ENCODE measurements around the gene SEMA6A. TPM values are rescaled to one million over a fixed set of nuclear protein-coding genes. Genes with fewer than 3 reads are reported as not detected.

SEMA6A gene
- total RNA-seq, 2 experiments from 2014 or later, result 0.10 to 0.14 TPM

- intact Hi-C loops (cut with micrococcal nuclease), result no loop called here
- Mint-ChIP-seq H3K4me3 (no peak overlapping the region), H3K9me3 (no peaks in the 10 kb centered on the region), H3K36me3 (ENCODE audit: low read depth) (peaks cover 28% of the 10 kb centered on the region), H3K27ac (no peak overlapping the region), H3K4me1 (ENCODE audit: low read depth) (no peaks in the 10 kb centered on the region), H3K27me3 (ENCODE audit: low read depth) (no peaks in the 10 kb centered on the region)
- no peak for DNase-seq
- CTCF ChIA-PET, result interaction anchor here (0.6 to 0.7 kb wide), 2 partner anchors 100 to 452 kb away, joined by 3 read pairs; no protein-coding TSS in a partner anchor
Measured at GRCh38 chr5:116442095-116442534, 132.5 kb downstream of the SEMA6A start.

DNA sequence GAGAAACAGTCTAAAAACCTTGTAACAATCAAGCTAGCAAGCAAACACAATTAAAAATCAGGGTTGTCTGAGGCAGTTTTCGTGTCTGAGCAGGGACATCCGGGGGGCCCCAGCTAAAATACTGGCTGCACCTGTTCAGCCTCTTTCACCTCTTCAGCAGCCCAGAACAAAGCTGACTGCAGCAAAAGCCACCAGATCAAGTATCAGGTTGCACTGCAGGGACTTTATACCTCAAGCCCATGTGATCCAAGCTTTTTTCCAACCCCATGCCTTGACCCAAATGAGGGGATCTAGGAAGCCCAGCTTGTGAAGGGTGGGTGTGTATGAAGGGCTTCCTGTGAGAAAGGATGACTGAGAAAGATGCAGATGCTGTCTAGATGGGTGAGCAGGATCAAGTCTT is 133.4 kb downstream of the SEMA6A start:
- Mint-ChIP-seq H3K4me3 (no peak overlapping the region), H3K27ac (no peak overlapping the region), H3K27me3 (ENCODE audit: low read depth) (no peaks in the 10 kb centered on the region), H3K4me1 (ENCODE audit: low read depth) (no peaks in the 10 kb centered on the region), H3K9me3 (no peaks in the 10 kb centered on the region), H3K36me3 (ENCODE audit: low read depth) (peaks cover 21% of the 10 kb centered on the region)
- CTCF ChIA-PET, result no interaction called here
- no peak for DNase-seq
- intact Hi-C loops (cut with micrococcal nuclease), result no loop called here

DNA sequence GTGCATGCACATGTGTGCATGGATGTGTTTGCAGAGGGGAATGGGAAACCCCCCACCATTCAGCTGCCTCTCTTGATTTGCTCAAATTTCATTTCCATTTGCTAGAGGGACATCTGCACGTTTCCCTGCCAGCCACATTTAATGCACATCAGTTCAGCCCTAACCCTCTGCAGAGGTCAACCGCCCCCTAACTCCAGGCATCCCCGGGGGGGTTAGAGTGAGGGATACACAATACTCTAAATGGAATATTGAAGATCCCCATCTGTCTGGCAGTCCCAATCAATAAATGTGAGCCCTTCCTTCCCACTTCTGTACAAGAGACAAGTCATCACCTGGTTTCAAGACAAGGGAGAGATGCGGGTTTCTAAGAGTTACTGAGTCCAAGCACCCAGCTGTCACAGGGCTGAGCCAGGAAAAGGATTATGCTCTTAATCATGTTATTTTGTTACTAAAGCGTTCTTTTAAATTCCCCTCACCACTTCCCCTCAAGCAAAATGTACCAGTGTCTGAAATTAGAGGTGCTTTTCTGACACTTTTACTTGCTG is 134.1 kb downstream of the SEMA6A start:
- no peaks in the 10 kb centered on the region for H3K27me3 Mint-ChIP-seq (ENCODE audit: low read depth)
- H3K4me1 Mint-ChIP-seq (ENCODE audit: low read depth), result no peaks in the 10 kb centered on the region
- no peak overlapping the region for H3K27ac Mint-ChIP-seq
- DNase-seq, result no peak
- no peak overlapping the region for H3K4me3 Mint-ChIP-seq
- no peaks in the 10 kb centered on the region for H3K9me3 Mint-ChIP-seq
- intact Hi-C loops (cut with micrococcal nuclease), result no loop called here
- CTCF ChIA-PET, result no interaction called here
- H3K36me3 Mint-ChIP-seq (ENCODE audit: low read depth), result peaks cover 18% of the 10 kb centered on the region

- Mint-ChIP-seq H3K9me3 (no peaks in the 10 kb centered on the region), H3K27me3 (ENCODE audit: low read depth) (no peaks in the 10 kb centered on the region), H3K4me1 (ENCODE audit: low read depth) (no peaks in the 10 kb centered on the region), H3K36me3 (ENCODE audit: low read depth) (peaks cover 16% of the 10 kb centered on the region), H3K4me3 (no peak overlapping the region), H3K27ac (no peak overlapping the region)
- CTCF ChIA-PET, result no interaction called here
- DNase-seq, result no peak
- intact Hi-C loops (cut with micrococcal nuclease), result no loop called here
Measured at GRCh38 chr5:116439905-116440304, 134.7 kb downstream of the SEMA6A start.

GRCh38 chr5:116438979-116439554 is 135.6 kb downstream of the SEMA6A start:
- CTCF ChIA-PET, result no interaction called here
- no peak overlapping the region for H3K27ac Mint-ChIP-seq
- intact Hi-C loops (cut with micrococcal nuclease), result no loop called here
- H3K4me3 Mint-ChIP-seq, result no peak overlapping the region
- no peak for DNase-seq
- no peaks in the 10 kb centered on the region for H3K4me1 Mint-ChIP-seq (ENCODE audit: low read depth)
- no peaks in the 10 kb centered on the region for H3K9me3 Mint-ChIP-seq
- H3K27me3 Mint-ChIP-seq (ENCODE audit: low read depth), result no peaks in the 10 kb centered on the region
- H3K36me3 Mint-ChIP-seq (ENCODE audit: low read depth), result peaks cover 16% of the 10 kb centered on the region

GRCh38 chr5:116437922-116438578 is 136.6 kb downstream of the SEMA6A start:
- peaks cover 11% of the 10 kb centered on the region for H3K36me3 Mint-ChIP-seq (ENCODE audit: low read depth)
- intact Hi-C loops (cut with micrococcal nuclease), result no loop called here
- CTCF ChIA-PET, result no interaction called here
- H3K27me3 Mint-ChIP-seq (ENCODE audit: low read depth), result no peaks in the 10 kb centered on the region
- H3K4me1 Mint-ChIP-seq (ENCODE audit: low read depth), result no peaks in the 10 kb centered on the region
- no peaks in the 10 kb centered on the region for H3K9me3 Mint-ChIP-seq
- DNase-seq, result no peak
- no peak overlapping the region for H3K27ac Mint-ChIP-seq
- no peak overlapping the region for H3K4me3 Mint-ChIP-seq

GRCh38 chr5:116437351-116437705 is 137.3 kb downstream of the SEMA6A start:
- no peaks in the 10 kb centered on the region for H3K9me3 Mint-ChIP-seq
- CTCF ChIA-PET, result no interaction called here
- no peak overlapping the region for H3K27ac Mint-ChIP-seq
- no peaks in the 10 kb centered on the region for H3K27me3 Mint-ChIP-seq (ENCODE audit: low read depth)
- peaks cover 10% of the 10 kb centered on the region for H3K36me3 Mint-ChIP-seq (ENCODE audit: low read depth)
- DNase-seq, result no peak
- intact Hi-C loops (cut with micrococcal nuclease), result no loop called here
- H3K4me3 Mint-ChIP-seq, result no peak overlapping the region
- no peaks in the 10 kb centered on the region for H3K4me1 Mint-ChIP-seq (ENCODE audit: low read depth)

- no peaks in the 10 kb centered on the region for H3K4me1 Mint-ChIP-seq (ENCODE audit: low read depth)
- peaks cover 7% of the 10 kb centered on the region for H3K36me3 Mint-ChIP-seq (ENCODE audit: low read depth)
- CTCF ChIA-PET, result no interaction called here
- intact Hi-C loops (cut with micrococcal nuclease), result no loop called here
- no peaks in the 10 kb centered on the region for H3K27me3 Mint-ChIP-seq (ENCODE audit: low read depth)
- DNase-seq, result no peak
- H3K4me3 Mint-ChIP-seq, result no peak overlapping the region
- H3K9me3 Mint-ChIP-seq, result no peaks in the 10 kb centered on the region
- H3K27ac Mint-ChIP-seq, result no peak overlapping the region
Measured at GRCh38 chr5:116436674-116437350, 137.8 kb downstream of the SEMA6A start.

DNA sequence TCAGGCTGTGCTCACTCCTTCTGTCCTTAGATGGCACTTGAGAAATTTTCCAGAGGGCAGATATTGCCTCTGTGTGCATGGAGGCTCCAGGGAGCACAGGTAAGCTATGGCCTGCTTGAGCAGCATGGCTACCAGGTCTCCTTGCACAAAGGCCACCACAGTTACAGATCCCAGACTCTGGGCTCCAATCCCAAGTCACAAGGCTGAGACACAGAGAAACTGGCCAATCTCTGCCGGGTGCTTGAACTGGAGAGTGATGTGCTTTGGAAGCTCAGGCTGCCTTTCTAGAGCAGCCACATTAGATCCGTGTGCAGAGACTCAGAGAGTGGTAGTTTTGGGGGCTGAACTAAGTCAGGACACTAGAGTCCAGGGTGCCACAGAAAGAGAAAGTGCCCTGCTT is 145.7 kb downstream of the SEMA6A start:
- no peak overlapping the region for H3K4me3 Mint-ChIP-seq
- H3K9me3 Mint-ChIP-seq, result no peaks in the 10 kb centered on the region
- CTCF ChIA-PET, result no interaction called here
- intact Hi-C loops (cut with micrococcal nuclease), result no loop called here
- H3K36me3 Mint-ChIP-seq (ENCODE audit: low read depth), result peaks cover 10% of the 10 kb centered on the region
- no peaks in the 10 kb centered on the region for H3K27me3 Mint-ChIP-seq (ENCODE audit: low read depth)
- no peaks in the 10 kb centered on the region for H3K4me1 Mint-ChIP-seq (ENCODE audit: low read depth)
- no peak overlapping the region for H3K27ac Mint-ChIP-seq
- DNase-seq, result no peak

DNA sequence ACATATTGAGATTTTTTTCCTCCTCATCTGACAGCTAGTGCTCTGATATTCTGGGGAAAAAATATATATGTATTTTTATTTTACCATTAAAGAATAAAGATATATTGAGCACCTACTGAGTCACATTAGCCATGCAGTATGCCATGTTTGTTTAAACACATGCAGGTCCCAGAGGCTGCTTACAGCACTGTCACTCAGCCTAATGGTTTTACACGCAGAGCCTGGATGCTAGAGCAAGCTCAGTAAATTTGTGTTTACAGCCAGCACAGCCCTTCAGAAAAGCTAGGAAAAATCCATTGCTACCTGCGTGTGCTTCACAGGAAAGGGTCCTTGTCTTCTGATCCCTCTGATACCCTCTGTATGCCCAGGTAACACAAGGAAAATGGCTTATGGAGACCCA is 146.2 kb downstream of the SEMA6A start:
- no peak overlapping the region for H3K4me3 Mint-ChIP-seq
- CTCF ChIA-PET, result no interaction called here
- no peaks in the 10 kb centered on the region for H3K27me3 Mint-ChIP-seq (ENCODE audit: low read depth)
- H3K4me1 Mint-ChIP-seq (ENCODE audit: low read depth), result no peaks in the 10 kb centered on the region
- intact Hi-C loops (cut with micrococcal nuclease), result no loop called here
- no peak for DNase-seq
- no peaks in the 10 kb centered on the region for H3K9me3 Mint-ChIP-seq
- peaks cover 10% of the 10 kb centered on the region for H3K36me3 Mint-ChIP-seq (ENCODE audit: low read depth)
- no peak overlapping the region for H3K27ac Mint-ChIP-seq

DNA sequence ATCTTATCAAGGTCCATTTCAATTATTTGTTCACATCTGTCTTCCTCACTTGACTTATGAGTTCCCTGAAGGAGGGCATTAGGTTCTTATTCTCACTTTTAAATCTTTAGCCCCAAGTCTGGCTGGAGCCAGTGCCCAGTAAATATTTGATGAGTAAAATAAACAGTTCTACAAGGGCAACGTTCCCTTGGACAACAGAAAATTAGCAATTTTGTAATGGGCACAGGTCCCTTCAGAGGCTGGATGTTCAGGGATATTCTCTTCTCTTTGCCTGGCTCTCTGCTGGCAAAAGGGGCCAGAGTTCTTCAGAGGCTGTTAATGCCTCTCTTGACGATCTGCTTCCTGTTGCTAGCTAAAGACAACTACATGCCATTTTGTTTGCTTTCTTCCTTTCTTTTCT is 149.7 kb downstream of the SEMA6A start:
- intact Hi-C loops (cut with micrococcal nuclease), result no loop called here
- CTCF ChIA-PET, result no interaction called here
- H3K27ac Mint-ChIP-seq, result no peak overlapping the region
- no peak for DNase-seq
- peaks cover 3% of the 10 kb centered on the region for H3K9me3 Mint-ChIP-seq
- H3K36me3 Mint-ChIP-seq (ENCODE audit: low read depth), result peaks cover 20% of the 10 kb centered on the region
- H3K4me3 Mint-ChIP-seq, result no peak overlapping the region
- no peaks in the 10 kb centered on the region for H3K27me3 Mint-ChIP-seq (ENCODE audit: low read depth)
- no peaks in the 10 kb centered on the region for H3K4me1 Mint-ChIP-seq (ENCODE audit: low read depth)

DNA sequence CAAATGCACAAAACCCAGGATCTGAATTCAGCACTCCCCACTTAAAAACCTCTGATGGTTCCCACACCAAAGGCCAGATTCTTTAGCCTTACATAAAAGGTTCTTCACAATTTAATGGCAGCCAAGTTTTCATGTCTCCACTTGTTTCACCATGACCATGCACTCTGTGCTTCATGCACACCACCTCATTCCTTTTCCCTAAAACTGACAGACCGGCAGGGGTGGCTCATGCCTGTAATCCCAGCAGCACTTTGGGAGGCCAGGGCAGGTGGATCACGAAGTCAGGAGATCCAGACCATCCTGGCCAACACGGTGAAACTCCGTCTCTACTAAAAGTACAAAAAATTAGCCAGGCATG is 150.4 kb downstream of the SEMA6A start:
- peaks cover 3% of the 10 kb centered on the region for H3K9me3 Mint-ChIP-seq
- H3K27me3 Mint-ChIP-seq (ENCODE audit: low read depth), result no peaks in the 10 kb centered on the region
- no peak overlapping the region for H3K4me3 Mint-ChIP-seq
- no peaks in the 10 kb centered on the region for H3K4me1 Mint-ChIP-seq (ENCODE audit: low read depth)
- H3K27ac Mint-ChIP-seq, result no peak overlapping the region
- intact Hi-C loops (cut with micrococcal nuclease), result no loop called here
- peaks cover 24% of the 10 kb centered on the region for H3K36me3 Mint-ChIP-seq (ENCODE audit: low read depth)
- CTCF ChIA-PET, result no interaction called here
- no peak for DNase-seq
